Mesenteric fat pad (tissue), 1 donor: ENCODE results near the gene TLE1. TPM values are rescaled to one million over a fixed set of nuclear protein-coding genes. Genes with fewer than 3 reads are reported as not detected.
A peak's percentile ranks its signal among the peaks of the same experiment; 100 is the strongest.
"Not testable (repeated sequence)": the region's sequence is repeated elsewhere in the genome, so short reads cannot be mapped to it uniquely, and the experiment has no call there.

ENCODE experiments used
- DNase-seq: peaks from one replicate; pipeline ENCODE4 v3.0.0-alpha.2; 2020; ENCODE audit warnings: low spot score
- long read RNA-seq: library from polyadenylated mRNA; unstranded; transcript quantifications from one replicate; pipeline ENCODE4 v2.0.0, GENCODE V29; 2020
- total RNA-seq: library from RNA; stranded (reverse); fragmentation: NEBNext Ultra II Directional; extraction: Animal tissue kit (Norgen Biotek cat#: 25700); gene quantifications from one replicate; pipeline ENCODE4 v1.2.1, GENCODE V29; 2021
- donor health status: DM: yes; HTN: yes; CAD: no.

The TLE1 gene
- 115 TPM for total RNA-seq
- long read RNA-seq, partial matches to known transcripts = 105 of 150 reads
- long read RNA-seq, other reads (novel, unspliced or antisense) = 42 of 150 reads

GRCh38 chr9:81689343-81690175 lies at the start of gene TLE1:
TLE1 (minus strand) TSS chr9:81689547; CDS start chr9:81688240, 1,307 bp downstream.
- DNase-seq = peak; percentile 99

DNA sequence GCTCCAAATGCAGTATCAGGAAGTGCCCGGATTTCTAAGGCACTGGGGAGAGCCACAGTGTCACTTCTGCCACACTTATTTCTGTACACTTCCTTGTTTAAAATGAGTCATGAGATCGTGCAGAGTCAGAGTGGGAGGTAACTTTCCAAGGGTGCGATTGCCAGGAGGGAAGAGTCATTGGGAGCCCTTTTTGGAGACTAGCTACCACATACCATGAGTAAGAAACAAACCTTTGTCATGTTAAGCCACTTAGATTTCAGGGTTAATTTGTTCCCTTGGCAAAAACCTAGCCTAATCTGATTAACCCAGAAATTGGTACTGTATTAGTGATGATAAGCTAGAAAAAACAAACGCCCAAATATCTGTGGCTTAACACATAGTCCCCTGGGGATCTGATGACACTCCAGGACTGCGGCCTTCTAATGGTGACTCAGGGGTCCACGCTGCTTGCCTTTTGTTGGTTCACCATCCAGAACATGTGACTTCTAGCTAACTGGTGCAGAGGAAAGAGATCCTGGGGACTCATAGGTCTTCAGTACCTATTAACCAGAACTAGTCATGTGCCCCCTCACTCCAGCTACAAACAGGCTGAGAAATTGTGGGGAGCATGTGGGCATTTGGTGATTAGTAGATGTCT lies 48.6 kb upstream of the TLE1 start:
- no peak for DNase-seq

- not testable (repeated sequence) for DNase-seq
Measured at GRCh38 chr9:81730498-81730897, 41.2 kb upstream of the TLE1 start.

GRCh38 chr9:81729135-81729534 lies 39.8 kb upstream of the TLE1 start:
- DNase-seq = no peak

GRCh38 chr9:81724242-81724889 lies 35.0 kb upstream of the TLE1 start:
- DNase-seq = no peak

GRCh38 chr9:81722277-81722676 lies 32.9 kb upstream of the TLE1 start:
- DNase-seq = no peak

DNA sequence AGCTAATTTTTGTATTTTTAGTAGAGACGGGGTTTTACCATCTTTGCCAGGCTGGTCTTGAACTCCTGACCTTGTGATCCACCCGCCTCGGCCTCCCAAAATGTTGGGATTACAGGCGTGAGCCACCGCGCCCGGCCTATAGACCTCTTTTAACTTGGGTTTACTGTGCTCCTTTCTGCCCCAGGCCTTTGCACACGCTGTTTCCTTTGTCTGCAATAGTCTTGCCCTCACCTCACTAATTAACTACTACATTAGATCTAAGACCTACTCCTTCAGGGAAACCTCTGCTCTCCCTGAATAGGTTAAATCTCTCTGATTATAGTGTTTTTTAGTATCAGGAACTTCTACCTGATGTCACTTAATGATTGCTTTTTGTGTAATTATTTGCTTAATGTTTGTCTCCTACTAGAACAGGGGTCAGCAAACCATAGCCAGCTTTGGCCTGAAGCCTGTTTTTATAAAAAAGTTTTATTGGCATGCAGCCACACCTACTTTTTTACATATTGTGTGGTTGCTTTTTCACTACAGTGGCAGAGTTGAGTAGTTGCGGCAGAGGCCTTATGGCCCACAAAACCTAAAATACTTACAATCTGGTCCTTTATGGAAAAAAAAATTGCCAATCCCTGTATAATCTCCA lies 31.2 kb upstream of the TLE1 start:
- no peak for DNase-seq

DNA sequence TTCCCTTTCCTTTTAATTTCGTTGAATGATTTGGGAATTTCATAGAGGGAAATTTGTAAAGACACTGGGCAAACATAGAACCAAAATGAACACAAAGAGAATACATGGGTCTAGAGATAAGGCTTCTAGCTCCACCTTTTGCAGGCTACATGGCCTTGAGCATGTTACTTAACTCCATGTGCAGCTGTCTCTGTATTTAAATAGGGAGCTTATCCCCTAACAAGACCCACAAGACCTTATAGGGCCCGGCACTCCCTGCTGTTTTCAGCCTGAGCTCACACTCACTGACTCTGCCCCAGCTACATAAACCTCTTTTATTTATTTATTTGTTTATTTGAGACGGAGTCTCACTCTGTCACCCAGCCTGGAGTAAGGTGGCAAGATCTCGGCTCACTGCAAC lies 30.6 kb upstream of the TLE1 start:
- DNase-seq = no peak

- DNase-seq = no peak
Measured at GRCh38 chr9:81718244-81718643, 28.9 kb upstream of the TLE1 start.

GRCh38 chr9:81717747-81718077 lies 28.4 kb upstream of the TLE1 start:
- DNase-seq = no peak

DNA sequence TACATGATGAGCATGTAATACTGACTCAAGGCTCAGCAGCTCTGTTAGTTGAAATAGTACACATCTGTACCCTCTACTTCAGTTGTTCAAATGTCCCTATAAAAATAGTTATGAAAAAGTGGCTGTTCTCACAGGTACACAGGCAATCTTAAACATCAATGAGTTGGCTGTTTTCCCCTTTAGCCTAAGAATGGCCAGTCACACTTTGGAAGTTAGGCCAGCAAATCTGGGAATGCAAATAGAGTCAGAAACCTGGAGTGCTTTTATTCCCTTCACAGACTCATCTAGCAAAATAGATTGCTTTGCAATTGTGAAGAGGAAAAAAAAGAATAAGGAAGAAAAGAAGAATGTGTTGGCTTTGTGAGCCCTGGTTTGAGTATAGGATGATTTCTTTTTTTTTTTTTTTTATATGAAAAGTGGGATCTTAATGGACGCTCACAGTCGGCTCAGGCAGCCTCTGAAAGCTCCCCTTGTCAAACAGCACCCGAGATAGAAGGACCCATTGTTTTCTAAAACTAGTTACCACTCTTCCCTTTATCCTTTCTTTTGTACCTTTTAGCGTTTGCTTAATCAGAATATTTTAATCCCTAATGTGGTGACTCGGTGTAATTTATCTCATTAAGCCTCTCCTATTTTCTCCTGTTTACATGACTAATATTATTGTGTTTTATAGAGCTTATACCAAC lies 27.9 kb upstream of the TLE1 start:
- DNase-seq = no peak

DNA sequence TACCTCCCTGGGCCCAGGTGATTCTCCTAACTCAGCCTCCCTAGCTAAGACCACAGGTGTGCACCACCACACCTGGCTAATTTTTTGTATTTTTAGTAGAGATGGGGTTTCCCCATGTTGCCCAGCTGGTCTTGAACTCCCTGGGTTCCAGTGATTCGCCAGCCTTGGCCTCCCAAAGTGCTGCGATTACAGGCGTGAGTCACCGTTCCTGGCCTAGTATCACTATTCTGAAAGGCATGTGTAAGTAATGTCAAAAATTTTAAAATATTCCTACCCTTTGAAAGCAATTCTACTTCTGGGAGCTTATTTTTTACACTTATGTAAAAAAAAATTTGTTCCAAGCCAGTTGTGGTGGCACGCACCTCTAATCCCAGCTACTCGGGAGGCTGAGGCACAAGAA lies 27.1 kb upstream of the TLE1 start:
- DNase-seq = no peak

DNA sequence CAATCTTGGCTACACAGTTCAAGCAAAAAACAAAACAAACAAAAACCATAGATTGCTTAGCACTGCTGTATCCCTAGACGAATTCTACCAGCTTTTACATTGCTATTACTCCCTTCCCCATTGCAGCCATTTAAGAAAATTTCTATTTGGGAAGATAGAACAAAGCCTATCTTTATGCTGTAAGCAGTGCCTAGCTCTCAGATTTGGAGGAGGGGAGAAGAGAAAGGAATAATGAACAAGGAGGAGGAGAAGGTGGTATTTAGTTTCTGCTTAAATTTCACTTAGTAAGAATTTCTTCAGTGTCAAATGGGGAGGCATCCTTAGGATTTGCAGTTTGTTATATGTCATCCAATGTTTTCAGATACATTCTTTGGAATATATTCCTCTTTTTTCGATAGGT lies 16.2 kb upstream of the TLE1 start:
- no peak for DNase-seq

DNA sequence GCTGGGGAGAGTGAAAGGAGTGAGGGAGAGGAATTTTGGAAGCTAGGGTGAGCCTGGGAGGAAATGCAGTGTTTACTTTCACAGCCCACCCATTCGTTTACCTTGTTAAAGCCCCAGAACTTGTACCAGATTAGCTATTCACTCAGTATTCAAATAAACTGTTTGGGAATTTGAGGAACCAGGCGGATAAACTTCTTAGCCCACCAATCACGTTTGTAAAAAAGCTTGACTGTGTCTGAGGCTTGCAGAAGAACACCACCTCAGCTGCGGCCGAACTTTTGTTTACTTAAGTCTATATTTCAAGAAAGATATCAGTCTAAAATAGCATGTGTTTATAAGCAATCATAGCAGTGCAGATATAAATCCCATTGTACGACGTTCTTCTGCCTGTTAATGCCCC lies 5.2 kb upstream of the TLE1 start:
- no peak for DNase-seq

DNA sequence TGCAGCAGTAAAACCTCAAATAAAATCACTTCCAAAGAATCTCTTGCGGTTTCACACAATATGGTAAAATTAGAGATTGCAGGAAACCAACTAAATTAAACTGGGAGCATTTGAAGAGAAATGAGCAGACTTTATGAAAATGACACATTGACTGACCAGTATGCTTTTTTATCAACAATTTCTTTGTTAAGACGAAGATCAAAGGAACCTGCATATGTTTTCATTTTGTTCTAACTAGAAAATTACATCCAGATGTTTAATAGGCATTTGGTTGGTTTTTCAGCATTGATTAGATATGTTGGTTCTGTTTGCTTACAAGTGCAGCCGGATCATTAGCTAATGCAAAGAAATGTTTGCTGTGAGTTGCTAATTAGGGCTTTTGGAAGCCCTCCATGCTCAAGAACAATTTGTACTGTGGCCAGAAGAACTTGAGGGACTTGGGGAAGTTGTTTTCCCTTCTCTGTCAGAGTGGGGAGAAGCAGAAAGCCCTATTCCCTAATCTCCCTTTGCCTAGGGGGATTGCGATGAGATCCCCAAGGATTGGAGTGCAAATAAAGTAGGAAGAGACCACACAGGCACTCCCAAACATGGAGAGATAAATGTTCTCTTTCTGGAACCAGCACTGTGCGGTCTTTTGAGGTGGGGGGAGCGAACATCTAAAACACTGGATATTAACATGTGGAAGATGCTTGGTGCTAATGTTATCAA lies 4.5 kb upstream of the TLE1 start:
- DNase-seq = no peak

GRCh38 chr9:81690251-81690851 lies 1.0 kb upstream of the TLE1 start:
- DNase-seq = no peak

DNA sequence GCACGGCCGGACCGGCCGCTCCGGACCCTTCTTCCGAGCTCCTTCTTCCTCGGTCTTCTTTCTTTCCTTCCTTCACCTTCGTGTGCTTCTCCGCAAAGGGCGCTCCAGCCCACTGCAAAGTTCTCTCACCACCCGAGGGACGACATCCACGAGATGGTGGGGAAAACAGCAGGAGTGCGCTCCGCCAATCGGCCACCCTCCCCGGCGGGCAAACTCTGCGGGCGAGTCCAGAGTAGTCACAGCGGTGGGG lies 329 bp downstream of the TLE1 start:
- DNase-seq = peak; percentile 92

DNA sequence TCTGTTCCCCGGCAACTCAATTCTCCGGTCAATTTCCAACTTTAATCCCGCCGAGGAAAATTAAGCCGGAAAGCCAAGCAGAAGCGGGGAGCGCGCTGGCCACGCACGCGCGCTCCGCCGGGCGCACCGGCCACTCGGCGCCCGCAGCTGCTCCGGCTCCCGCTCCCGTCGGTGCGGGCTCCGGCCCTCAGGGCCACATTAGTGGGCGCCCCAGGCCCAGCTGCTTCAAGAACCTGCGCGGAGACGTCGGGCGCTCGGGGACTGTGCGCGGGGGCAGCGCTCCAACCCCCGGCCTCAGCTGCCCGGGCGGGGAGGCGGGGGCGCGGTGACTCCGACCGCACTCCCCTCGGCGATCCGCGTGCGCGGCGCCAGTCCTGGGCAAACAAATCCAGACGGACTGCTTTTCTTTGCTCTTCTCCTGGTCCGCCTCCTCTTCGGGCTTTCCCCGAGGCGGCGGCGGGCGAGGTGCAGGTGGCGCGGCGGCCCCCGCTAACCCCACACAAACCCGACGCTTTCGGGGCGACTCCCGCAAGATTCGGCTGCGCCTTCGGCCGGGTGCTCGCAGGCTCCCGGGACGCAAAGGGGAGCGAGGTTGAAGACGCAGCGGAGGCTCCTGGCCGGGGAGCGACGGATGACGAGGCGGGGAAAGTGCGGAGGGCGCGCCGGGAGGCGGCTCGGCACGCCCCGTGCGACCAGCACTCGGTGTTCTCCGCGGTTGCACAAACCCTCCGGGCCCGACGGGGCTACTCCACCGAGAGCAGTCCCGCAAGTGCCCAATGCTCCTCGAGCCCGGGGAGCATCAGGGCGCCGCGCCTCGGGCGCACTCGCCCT lies 870 bp downstream of the TLE1 start:
- peak; percentile 93 for DNase-seq

DNA sequence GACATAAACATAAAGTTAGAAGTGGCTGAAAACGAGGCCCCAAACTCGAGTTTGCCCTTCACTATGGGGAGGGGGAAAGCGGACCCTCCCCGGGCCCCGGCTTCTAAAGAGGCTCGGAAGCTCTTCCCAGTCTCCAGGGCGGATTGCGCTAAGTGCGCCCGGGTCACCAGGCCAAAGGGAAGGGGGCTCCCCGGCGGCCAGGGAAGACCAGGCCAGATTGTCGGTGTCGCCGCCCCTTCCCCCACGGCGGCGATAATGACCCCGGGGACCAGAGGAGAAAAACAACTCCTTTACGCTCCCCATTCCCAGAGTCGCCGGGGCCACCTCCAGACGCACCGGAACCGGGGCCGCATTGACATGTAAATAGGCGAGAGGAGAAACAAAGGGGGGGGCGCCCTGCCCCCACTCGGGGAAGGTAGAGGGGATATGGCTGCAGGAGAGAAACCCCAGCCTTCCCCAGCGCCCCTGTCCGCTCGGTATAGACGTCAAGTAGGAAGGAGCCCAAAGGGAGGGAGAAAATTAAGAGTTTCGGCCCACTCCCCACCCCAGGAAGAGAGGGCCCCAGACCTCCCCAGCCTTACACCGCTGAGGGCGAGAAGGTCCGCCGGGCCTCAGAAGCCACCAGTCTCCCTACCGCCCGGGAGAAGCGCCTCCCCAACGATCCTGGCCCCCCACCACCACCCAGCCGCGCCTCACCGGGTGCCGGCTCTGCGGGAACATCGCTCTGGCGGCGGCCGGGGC lies 1.7 kb downstream of the TLE1 start:
- no peak for DNase-seq
